ENCODE data around the gene ITGA3.

DNA sequence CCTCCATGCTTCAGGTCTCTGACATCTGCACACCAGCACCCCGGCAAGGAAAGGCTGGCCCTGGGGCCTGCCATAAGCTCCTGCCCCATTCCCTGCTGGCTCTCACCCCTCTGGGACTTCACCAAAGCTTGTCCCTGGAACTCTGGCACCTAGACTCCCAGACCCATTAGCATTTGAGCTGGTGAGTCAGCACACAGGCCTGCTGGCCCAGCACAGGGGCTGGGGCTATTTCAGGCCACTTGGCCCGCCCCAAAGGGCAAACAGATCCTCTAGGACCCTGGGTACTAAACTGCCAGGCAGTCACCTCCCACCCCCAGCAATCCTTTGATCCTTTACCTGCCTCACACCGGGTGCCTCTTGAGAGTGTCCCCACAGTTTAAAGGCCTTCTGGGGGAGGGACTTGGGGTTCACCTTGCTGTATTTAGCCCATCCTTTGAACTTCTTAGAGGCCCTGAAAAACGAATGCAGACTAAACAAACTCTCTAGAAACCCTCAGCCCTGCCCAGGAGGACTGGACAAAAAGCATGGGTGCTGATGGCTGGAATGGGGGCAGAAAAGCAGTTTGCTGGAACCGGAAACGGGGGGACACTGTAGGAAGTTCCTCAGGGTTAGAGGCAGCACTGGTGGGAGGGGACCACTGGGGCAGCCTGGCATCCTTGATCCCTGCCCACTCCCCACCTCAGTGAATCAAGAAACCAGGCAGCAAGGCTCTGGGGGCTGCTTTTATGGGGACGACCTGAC is 77.3 kb downstream of the ITGA3 start:
- TF ChIP-seq, protein P1, sequence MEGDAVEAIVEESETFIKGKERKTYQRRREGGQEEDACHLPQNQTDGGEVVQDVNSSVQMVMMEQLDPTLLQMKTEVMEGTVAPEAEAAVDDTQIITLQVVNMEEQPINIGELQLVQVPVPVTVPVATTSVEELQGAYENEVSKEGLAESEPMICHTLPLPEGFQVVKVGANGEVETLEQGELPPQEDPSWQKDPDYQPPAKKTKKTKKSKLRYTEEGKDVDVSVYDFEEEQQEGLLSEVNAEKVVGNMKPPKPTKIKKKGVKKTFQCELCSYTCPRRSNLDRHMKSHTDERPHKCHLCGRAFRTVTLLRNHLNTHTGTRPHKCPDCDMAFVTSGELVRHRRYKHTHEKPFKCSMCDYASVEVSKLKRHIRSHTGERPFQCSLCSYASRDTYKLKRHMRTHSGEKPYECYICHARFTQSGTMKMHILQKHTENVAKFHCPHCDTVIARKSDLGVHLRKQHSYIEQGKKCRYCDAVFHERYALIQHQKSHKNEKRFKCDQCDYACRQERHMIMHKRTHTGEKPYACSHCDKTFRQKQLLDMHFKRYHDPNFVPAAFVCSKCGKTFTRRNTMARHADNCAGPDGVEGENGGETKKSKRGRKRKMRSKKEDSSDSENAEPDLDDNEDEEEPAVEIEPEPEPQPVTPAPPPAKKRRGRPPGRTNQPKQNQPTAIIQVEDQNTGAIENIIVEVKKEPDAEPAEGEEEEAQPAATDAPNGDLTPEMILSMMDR (IDR thresholded peaks at IDR 0.05): no peak
- TF ChIP-seq EP300 (IDR thresholded peaks at IDR 0.05) (no peak), POLR2A (IDR thresholded peaks at IDR 0.05; ENCODE audit: low read depth) (no peak), POLR2AphosphoS5 (IDR thresholded peaks at IDR 0.05) (peak; percentile 25 to 40)

Data from esophagus muscularis mucosa (tissue), 4 donors.